ENCODE data around the gene LDLRAP1.
"Not testable (repeated sequence)": the region's sequence is repeated elsewhere in the genome, so short reads cannot be mapped to it uniquely, and the experiment has no call there.

LDLRAP1 gene

DNA sequence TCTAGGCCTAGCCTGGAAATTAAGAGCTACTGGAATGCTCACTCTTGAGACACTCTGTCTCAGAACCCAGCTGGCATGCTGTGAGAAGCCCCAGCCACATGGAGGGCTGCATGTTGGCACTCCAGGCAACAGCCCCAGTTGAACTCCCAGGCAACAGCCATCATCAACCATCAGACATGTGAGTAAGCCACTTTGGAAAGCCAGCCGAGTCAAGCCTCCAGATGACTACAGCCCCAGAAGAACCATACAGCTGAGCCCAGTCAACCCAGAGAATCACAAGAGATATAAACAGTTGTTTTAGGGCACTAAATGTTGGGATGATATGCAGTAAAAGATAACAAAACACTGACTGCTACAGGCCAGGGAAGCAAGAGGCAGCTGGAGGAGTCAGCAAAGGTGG, 55.5 kb downstream of the LDLRAP1 start:
- no peak for TF ChIP-seq CTCF (conservative IDR thresholded peaks at IDR 0.05; ENCODE audit: low read length)
- no peak for TF ChIP-seq EZH2phosphoT487 (IDR thresholded peaks at IDR 0.05; ENCODE audit: borderline replicate concordance)
- Histone ChIP-seq H3K4me1 (ENCODE audit: insufficient read depth, low read length, poor library complexity, severe bottlenecking) (no peaks in the 10 kb centered on the region), H3K27me3 (ENCODE audit: insufficient read depth, low read length, poor library complexity, severe bottlenecking) (no peaks in the 10 kb centered on the region), H3K9me3 (ENCODE audit: insufficient read depth, low read depth, low read length) (no peaks in the 10 kb centered on the region), H3K9me2 (replicated peaks; ENCODE audit: low read depth, low read length) (no peaks in the 10 kb centered on the region), H3K9ac (ENCODE audit: low read depth, low read length, poor library complexity, severe bottlenecking) (no peak overlapping the region), H3K79me2 (ENCODE audit: insufficient read depth, low read length) (no peaks in the 10 kb centered on the region), H3K4me2 (ENCODE audit: low read depth, low read length, poor library complexity, severe bottlenecking) (no peak overlapping the region), H4K20me1 (ENCODE audit: insufficient read depth, low read length, poor library complexity, severe bottlenecking) (no peaks in the 10 kb centered on the region), H3K4me3 (ENCODE audit: low read length, poor library complexity, severe bottlenecking) (no peak overlapping the region), H2AFZ (ENCODE audit: low read length) (no peak overlapping the region), H3F3A (ENCODE audit: low read depth) (no peaks in the 10 kb centered on the region), H3K36me3 (ENCODE audit: insufficient read depth, low read length) (no peaks in the 10 kb centered on the region)

- Histone ChIP-seq H2AFZ (ENCODE audit: low read length) (no peak overlapping the region), H3F3A (ENCODE audit: low read depth) (no peaks in the 10 kb centered on the region)
Measured at GRCh38 chr1:25599969-25600610, 56.7 kb downstream of the LDLRAP1 start.

GRCh38 chr1:25600971-25601699, 57.7 kb downstream of the LDLRAP1 start:
- not testable (repeated sequence) for H3K79me2 ChIP-seq (ENCODE audit: insufficient read depth, low read length); H3K36me3 ChIP-seq (ENCODE audit: insufficient read depth, low read length); H3K27me3 ChIP-seq (ENCODE audit: insufficient read depth, low read length, poor library complexity, severe bottlenecking); H3F3A ChIP-seq (ENCODE audit: low read depth); H3K4me1 ChIP-seq (ENCODE audit: insufficient read depth, low read length, poor library complexity, severe bottlenecking); H2AFZ ChIP-seq (ENCODE audit: low read length); H4K20me1 ChIP-seq (ENCODE audit: insufficient read depth, low read length, poor library complexity, severe bottlenecking); H3K9me2 ChIP-seq (replicated peaks; ENCODE audit: low read depth, low read length); H3K9me3 ChIP-seq (ENCODE audit: insufficient read depth, low read depth, low read length); H3K4me3 ChIP-seq (ENCODE audit: low read length, poor library complexity, severe bottlenecking); H3K9ac ChIP-seq (ENCODE audit: low read depth, low read length, poor library complexity, severe bottlenecking); H3K4me2 ChIP-seq (ENCODE audit: low read depth, low read length, poor library complexity, severe bottlenecking)

More at GRCh38 chr1:25599969-25600610, 56.7 kb downstream of the LDLRAP1 start:
- no peak overlapping the region for H3K4me2 ChIP-seq (ENCODE audit: low read depth, low read length, poor library complexity, severe bottlenecking)
- H4K20me1 ChIP-seq (ENCODE audit: insufficient read depth, low read length, poor library complexity, severe bottlenecking), result no peaks in the 10 kb centered on the region
- H3K9me2 ChIP-seq (replicated peaks; ENCODE audit: low read depth, low read length), result no peaks in the 10 kb centered on the region
- H3K27me3 ChIP-seq (ENCODE audit: insufficient read depth, low read length, poor library complexity, severe bottlenecking), result no peaks in the 10 kb centered on the region
- H3K79me2 ChIP-seq (ENCODE audit: insufficient read depth, low read length), result no peaks in the 10 kb centered on the region
- H3K4me1 ChIP-seq (ENCODE audit: insufficient read depth, low read length, poor library complexity, severe bottlenecking), result no peaks in the 10 kb centered on the region
- H3K4me3 ChIP-seq (ENCODE audit: low read length, poor library complexity, severe bottlenecking), result no peak overlapping the region
- TF ChIP-seq CTCF (conservative IDR thresholded peaks at IDR 0.05; ENCODE audit: low read length) (no peak), EZH2phosphoT487 (IDR thresholded peaks at IDR 0.05; ENCODE audit: borderline replicate concordance) (no peak)
- no peaks in the 10 kb centered on the region for H3K36me3 ChIP-seq (ENCODE audit: insufficient read depth, low read length)
- no peak overlapping the region for H3K9ac ChIP-seq (ENCODE audit: low read depth, low read length, poor library complexity, severe bottlenecking)
- no peaks in the 10 kb centered on the region for H3K9me3 ChIP-seq (ENCODE audit: insufficient read depth, low read depth, low read length)

GRCh38 chr1:25603779-25604538, 60.6 kb downstream of the LDLRAP1 start:
- H3K4me3 ChIP-seq (ENCODE audit: low read length, poor library complexity, severe bottlenecking); H3K79me2 ChIP-seq (ENCODE audit: insufficient read depth, low read length); H3K9ac ChIP-seq (ENCODE audit: low read depth, low read length, poor library complexity, severe bottlenecking); H3K4me1 ChIP-seq (ENCODE audit: insufficient read depth, low read length, poor library complexity, severe bottlenecking); H3K4me2 ChIP-seq (ENCODE audit: low read depth, low read length, poor library complexity, severe bottlenecking); H3K27me3 ChIP-seq (ENCODE audit: insufficient read depth, low read length, poor library complexity, severe bottlenecking); H3K36me3 ChIP-seq (ENCODE audit: insufficient read depth, low read length); H2AFZ ChIP-seq (ENCODE audit: low read length); H3K9me2 ChIP-seq (replicated peaks; ENCODE audit: low read depth, low read length); H3F3A ChIP-seq (ENCODE audit: low read depth); H3K9me3 ChIP-seq (ENCODE audit: insufficient read depth, low read depth, low read length); H4K20me1 ChIP-seq (ENCODE audit: insufficient read depth, low read length, poor library complexity, severe bottlenecking): not testable (repeated sequence)
